ENCODE results near the gene DLG2. TPM values are rescaled to one million over a fixed set of nuclear protein-coding genes. Genes with fewer than 3 reads are reported as not detected.

DLG2 gene
- polyA plus RNA-seq, 3 donors: 0.24 to 0.39 TPM; not detected in 1

GRCh38 chr11:84218318-84218717 is 1408.8 kb downstream of the DLG2 start:
- no peak overlapping the region for H3K4me3 ChIP-seq (replicated peaks in 1 of 3; ENCODE audit: low read depth in 2 of 3, low read length in 3 of 3)
- no peak for DNase-seq
- no peaks in the 10 kb centered on the region for H3K4me1 Mint-ChIP-seq
- no peak overlapping the region for H3K27ac ChIP-seq (ENCODE audit: low read depth in 1 of 2, low read length in 2 of 2)
- no peak overlapping the region for H3K27ac Mint-ChIP-seq
- H3K36me3 ChIP-seq (replicated peaks in 1 of 2; ENCODE audit: control insufficient read depth in 1 of 2, insufficient read depth in 2 of 2, low read length in 2 of 2): no peaks in the 10 kb centered on the region
- no peaks in the 10 kb centered on the region for H3K36me3 Mint-ChIP-seq
- H3K27me3 ChIP-seq (ENCODE audit: control insufficient read depth in 2 of 2, insufficient read depth in 2 of 2, low read length in 2 of 2): no peaks in the 10 kb centered on the region
- no peak for TF ChIP-seq CTCF (IDR thresholded peaks at IDR 0.05)
- H3K4me2 ChIP-seq (replicated peaks; ENCODE audit: extremely low read depth, low read length, poor library complexity, severe bottlenecking): no peak overlapping the region
- 78% methylated on average over 1 of the region's 4 CpGs for WGBS (ENCODE audit: insufficient coverage)
- no peaks in the 10 kb centered on the region for H3K27me3 Mint-ChIP-seq (ENCODE audit: low read depth in 3 of 3)
- H2AFZ ChIP-seq (ENCODE audit: insufficient read depth, low read depth, low read length, poor library complexity, severe bottlenecking): no peak overlapping the region
- no peak overlapping the region for H3K9ac ChIP-seq (ENCODE audit: insufficient read depth, low read length, poor library complexity, severe bottlenecking)
- H3K9me3 Mint-ChIP-seq: peaks cover 0 to 6% (median 2%) of the 10 kb centered on the region in 7 donors
- no peaks in the 10 kb centered on the region for H3K9me3 ChIP-seq (replicated peaks in 1 of 2; ENCODE audit: control insufficient read depth in 1 of 2, insufficient read depth in 1 of 2, low read length in 2 of 2)
- intact Hi-C loops (cut with micrococcal nuclease): no loop called here
- H3K79me2 ChIP-seq (ENCODE audit: insufficient read depth, low read length): no peaks in the 10 kb centered on the region
- no peaks in the 10 kb centered on the region for H3K4me1 ChIP-seq (ENCODE audit: control insufficient read depth in 1 of 2, insufficient read depth in 2 of 2, low read length in 2 of 2)
- H4K20me1 ChIP-seq (ENCODE audit: insufficient read depth, low read length): no peaks in the 10 kb centered on the region
- H3K4me3 Mint-ChIP-seq: no peak overlapping the region

GRCh38 chr11:84215672-84216071 is 1411.5 kb downstream of the DLG2 start:
- H2AFZ ChIP-seq (ENCODE audit: insufficient read depth, low read depth, low read length, poor library complexity, severe bottlenecking): no peak overlapping the region
- Mint-ChIP-seq H3K27me3 (ENCODE audit: low read depth in 3 of 3) (no peaks in the 10 kb centered on the region), H3K9me3 (peaks cover 0 to 10% (median 2%) of the 10 kb centered on the region in 7 donors), H3K27ac (no peak overlapping the region), H3K36me3 (no peaks in the 10 kb centered on the region), H3K4me3 (no peak overlapping the region), H3K4me1 (no peaks in the 10 kb centered on the region)
- no peak overlapping the region for H3K4me2 ChIP-seq (replicated peaks; ENCODE audit: extremely low read depth, low read length, poor library complexity, severe bottlenecking)
- no peak overlapping the region for H3K4me3 ChIP-seq (replicated peaks in 1 of 3; ENCODE audit: low read depth in 2 of 3, low read length in 3 of 3)
- intact Hi-C loops (cut with micrococcal nuclease): no loop called here
- no peaks in the 10 kb centered on the region for H3K4me1 ChIP-seq (ENCODE audit: control insufficient read depth in 1 of 2, insufficient read depth in 2 of 2, low read length in 2 of 2)
- H3K27ac ChIP-seq (ENCODE audit: low read depth in 1 of 2, low read length in 2 of 2): no peak overlapping the region
- no peak for DNase-seq
- no peaks in the 10 kb centered on the region for H3K9me3 ChIP-seq (replicated peaks in 1 of 2; ENCODE audit: control insufficient read depth in 1 of 2, insufficient read depth in 1 of 2, low read length in 2 of 2)
- H3K9ac ChIP-seq (ENCODE audit: insufficient read depth, low read length, poor library complexity, severe bottlenecking): no peak overlapping the region
- H4K20me1 ChIP-seq (ENCODE audit: insufficient read depth, low read length): no peaks in the 10 kb centered on the region
- TF ChIP-seq CTCF (IDR thresholded peaks at IDR 0.05): no peak
- H3K36me3 ChIP-seq (replicated peaks in 1 of 2; ENCODE audit: control insufficient read depth in 1 of 2, insufficient read depth in 2 of 2, low read length in 2 of 2): no peaks in the 10 kb centered on the region
- no CpG with 5 or more reads among the region's 1 CpG for WGBS (ENCODE audit: insufficient coverage)
- H3K27me3 ChIP-seq (ENCODE audit: control insufficient read depth in 2 of 2, insufficient read depth in 2 of 2, low read length in 2 of 2): no peaks in the 10 kb centered on the region
- H3K79me2 ChIP-seq (ENCODE audit: insufficient read depth, low read length): no peaks in the 10 kb centered on the region

Data from CD14-positive monocyte (primary cell).